GM21423 (cell line): ENCODE results near the gene ADGRL3.
"Not testable (repeated sequence)": the region's sequence is repeated elsewhere in the genome, so short reads cannot be mapped to it uniquely, and the experiment has no call there.

Experiments used
- ATAC-seq: cut with Tn5 transposase; IDR thresholded peaks from one replicate; pipeline ENCODE4 v1.9.1; 2021; ENCODE audit warnings: mild to moderate bottlenecking, moderate library complexity; ENCODE audit not compliant: unreplicated experiment

The ADGRL3 gene

GRCh38 chr4:61336488-61336887 lies 136.4 kb downstream of the ADGRL3 start:
- ATAC-seq = no peak

GRCh38 chr4:61336916-61337315 lies 136.8 kb downstream of the ADGRL3 start:
- ATAC-seq = no peak

GRCh38 chr4:61342061-61342460 lies 141.9 kb downstream of the ADGRL3 start:
- no peak for ATAC-seq

GRCh38 chr4:61350932-61351331 lies 150.8 kb downstream of the ADGRL3 start:
- no peak for ATAC-seq

- no peak for ATAC-seq
These were observed 156.6 kb downstream of the ADGRL3 start for GRCh38 chr4:61356696-61357095.

- ATAC-seq = no peak
These were observed 159.2 kb downstream of the ADGRL3 start for GRCh38 chr4:61359301-61359700.

GRCh38 chr4:61372817-61373216 lies 172.7 kb downstream of the ADGRL3 start:
- not testable (repeated sequence) for ATAC-seq

- ATAC-seq = no peak
These were observed 173.8 kb downstream of the ADGRL3 start for GRCh38 chr4:61373901-61374440.

GRCh38 chr4:61374447-61374891 lies 174.3 kb downstream of the ADGRL3 start:
- no peak for ATAC-seq

GRCh38 chr4:61375301-61375700 lies 175.2 kb downstream of the ADGRL3 start:
- no peak for ATAC-seq

- ATAC-seq = no peak
These were observed 176.2 kb downstream of the ADGRL3 start for GRCh38 chr4:61376301-61376700.

GRCh38 chr4:61379406-61379805 lies 179.3 kb downstream of the ADGRL3 start:
- ATAC-seq = no peak

GRCh38 chr4:61380865-61381264 lies 180.7 kb downstream of the ADGRL3 start:
- ATAC-seq = no peak

- no peak for ATAC-seq
These were observed 185.1 kb downstream of the ADGRL3 start for GRCh38 chr4:61385256-61385655.

- not testable (repeated sequence) for ATAC-seq
These were observed 187.2 kb downstream of the ADGRL3 start for GRCh38 chr4:61387372-61387771.

GRCh38 chr4:61389640-61390039 lies 189.5 kb downstream of the ADGRL3 start:
- no peak for ATAC-seq

- no peak for ATAC-seq
These were observed 195.6 kb downstream of the ADGRL3 start for GRCh38 chr4:61395754-61396153.

GRCh38 chr4:61397174-61397573 lies 197.0 kb downstream of the ADGRL3 start:
- no peak for ATAC-seq

- ATAC-seq = no peak
These were observed 200.4 kb downstream of the ADGRL3 start for GRCh38 chr4:61400439-61401038.

GRCh38 chr4:61401771-61402170 lies 201.6 kb downstream of the ADGRL3 start:
- no peak for ATAC-seq

GRCh38 chr4:61405307-61405706 lies 205.2 kb downstream of the ADGRL3 start:
- no peak for ATAC-seq

- no peak for ATAC-seq
These were observed 206.6 kb downstream of the ADGRL3 start for GRCh38 chr4:61406677-61407076.
